ENCODE results near the gene PDE6B.

DNA sequence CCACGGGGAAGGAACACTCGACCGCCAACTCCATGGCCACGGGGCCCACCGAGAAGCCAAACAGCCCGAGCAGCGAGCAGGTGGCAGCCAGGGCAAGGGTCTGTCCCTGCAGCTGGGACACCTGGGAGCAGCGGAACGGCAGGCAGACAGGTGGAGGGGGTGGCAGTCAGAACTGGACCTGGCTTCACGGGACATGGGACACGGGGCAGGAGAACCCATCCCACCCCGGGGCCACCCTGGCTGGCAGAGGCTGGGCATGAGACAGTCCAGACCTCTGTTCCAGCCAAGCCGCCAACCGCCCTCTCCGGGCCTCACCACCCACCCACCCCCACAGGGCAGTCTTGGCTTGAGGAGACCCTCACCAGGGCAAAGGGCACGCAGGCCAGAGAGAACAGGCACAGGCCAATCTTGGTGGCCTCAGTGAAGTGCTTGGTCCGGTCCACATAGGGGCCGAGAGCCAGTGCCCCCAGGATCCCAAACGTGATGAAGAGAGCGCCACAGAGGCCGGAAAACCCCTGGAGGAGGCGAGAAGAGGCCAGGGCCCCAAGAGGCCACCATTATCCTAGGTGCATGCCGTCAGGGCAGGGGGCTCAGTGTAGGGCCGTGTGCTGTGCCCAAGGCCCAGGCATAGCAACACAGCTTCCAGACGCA lies 58.0 kb downstream of the PDE6B start:
- TF ChIP-seq, protein P1, sequence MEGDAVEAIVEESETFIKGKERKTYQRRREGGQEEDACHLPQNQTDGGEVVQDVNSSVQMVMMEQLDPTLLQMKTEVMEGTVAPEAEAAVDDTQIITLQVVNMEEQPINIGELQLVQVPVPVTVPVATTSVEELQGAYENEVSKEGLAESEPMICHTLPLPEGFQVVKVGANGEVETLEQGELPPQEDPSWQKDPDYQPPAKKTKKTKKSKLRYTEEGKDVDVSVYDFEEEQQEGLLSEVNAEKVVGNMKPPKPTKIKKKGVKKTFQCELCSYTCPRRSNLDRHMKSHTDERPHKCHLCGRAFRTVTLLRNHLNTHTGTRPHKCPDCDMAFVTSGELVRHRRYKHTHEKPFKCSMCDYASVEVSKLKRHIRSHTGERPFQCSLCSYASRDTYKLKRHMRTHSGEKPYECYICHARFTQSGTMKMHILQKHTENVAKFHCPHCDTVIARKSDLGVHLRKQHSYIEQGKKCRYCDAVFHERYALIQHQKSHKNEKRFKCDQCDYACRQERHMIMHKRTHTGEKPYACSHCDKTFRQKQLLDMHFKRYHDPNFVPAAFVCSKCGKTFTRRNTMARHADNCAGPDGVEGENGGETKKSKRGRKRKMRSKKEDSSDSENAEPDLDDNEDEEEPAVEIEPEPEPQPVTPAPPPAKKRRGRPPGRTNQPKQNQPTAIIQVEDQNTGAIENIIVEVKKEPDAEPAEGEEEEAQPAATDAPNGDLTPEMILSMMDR (IDR thresholded peaks at IDR 0.05; ENCODE audit: insufficient read depth, low read length, poor library complexity, severe bottlenecking): no peak
- no peak for TF ChIP-seq EZH2phosphoT487 (conservative IDR thresholded peaks at IDR 0.05; ENCODE audit: low read length)
